ENCODE data around the gene CLEC4D. TPM values are rescaled to one million over a fixed set of nuclear protein-coding genes. Genes with fewer than 3 reads are reported as not detected.

The CLEC4D gene
- total RNA-seq, 1 experiment from 2014 or later: not detected

Small RNA genes within 50 kb of the gene (small RNA-seq; reads per million reads assigned to genes)
- gene RNU6-275P: not detected

Other genes with a start within 250 kb of the CLEC4D start
- not detected in 2 replicates for gene CLEC6A, start 57.5 kb upstream of the CLEC4D start, total RNA-seq (2014; rRNA removed; shearing (Covaris generic); ENCODE audit: low replicate concordance)
- gene CLEC4E, start 27.4 kb downstream of the CLEC4D start, total RNA-seq (2014; rRNA removed; shearing (Covaris generic); ENCODE audit: low replicate concordance): 1.4 TPM in 1 of 2 replicates, not detected in the other
- gene AICDA, start 99.4 kb downstream of the CLEC4D start, total RNA-seq (2014; rRNA removed; shearing (Covaris generic); ENCODE audit: low replicate concordance): 2.6 and 6.3 TPM in 2 replicates
- not detected in 2 replicates for gene MFAP5, start 149.3 kb downstream of the CLEC4D start, total RNA-seq (2014; rRNA removed; shearing (Covaris generic); ENCODE audit: low replicate concordance)
- gene RIMKLB, start 184.5 kb downstream of the CLEC4D start, total RNA-seq (2014; rRNA removed; shearing (Covaris generic); ENCODE audit: low replicate concordance): 0.89 and 0.90 TPM in 2 replicates